ENCODE measurements around the gene TXNRD3. TPM values are rescaled to one million over a fixed set of nuclear protein-coding genes. Genes with fewer than 3 reads are reported as not detected.
"Not testable (repeated sequence)": the region's sequence is repeated elsewhere in the genome, so short reads cannot be mapped to it uniquely, and the experiment has no call there.

Gene TXNRD3
- total and polyA plus RNA-seq, 10 donors, result 3.7 to 12.9 (median 6.5) TPM

- H3K4me3 ChIP-seq, result no peak overlapping the region
- intact Hi-C loops (cut with DNase I; ENCODE audit: low total_unique reads), result no loop called here
- no peaks in the 10 kb centered on the region for H3K9me3 ChIP-seq
- peaks cover 0 to 48% (median 21%) of the 10 kb centered on the region in 6 donors for H3K36me3 ChIP-seq
- TF ChIP-seq POLR2AphosphoS5 (IDR thresholded peaks at IDR 0.05) (no peak), CTCF (IDR thresholded peaks at IDR 0.05 in 8 of 11, conservative IDR thresholded peaks at IDR 0.05 in 3 of 11) (no peak), POLR2A (IDR thresholded peaks at IDR 0.05) (no peak)
- DNase-seq, result no peak
- WGBS, 5 donors, result 85 to 94% (median 91%) methylated on average over 6 of the region's 6 CpGs
- H3K27me3 ChIP-seq (replicated peaks in 1 of 7), result no peaks in the 10 kb centered on the region
- no peaks in the 10 kb centered on the region for H3K4me1 ChIP-seq
- H3K27ac ChIP-seq, result no peak overlapping the region
Observed at GRCh38 chr3:126604691-126605090, 50.2 kb downstream of the TXNRD3 start.

- Histone ChIP-seq H3K36me3 (peaks cover 0 to under 1% (median 0%) of the 10 kb centered on the region in 6 donors), H3K9me3 (peaks cover 0 to 5% (median 0%) of the 10 kb centered on the region in 8 donors), H3K27ac (no peak overlapping the region), H3K27me3 (replicated peaks in 1 of 7) (no peaks in the 10 kb centered on the region), H3K4me3 (no peak overlapping the region), H3K4me1 (no peaks in the 10 kb centered on the region)
- TF ChIP-seq POLR2A (IDR thresholded peaks at IDR 0.05), result no peak
- no peak for TF ChIP-seq POLR2AphosphoS5 (IDR thresholded peaks at IDR 0.05)
- TF ChIP-seq CTCF (IDR thresholded peaks at IDR 0.05 in 8 of 11, conservative IDR thresholded peaks at IDR 0.05 in 3 of 11), result no peak
- no peak for DNase-seq
- intact Hi-C loops (cut with DNase I; ENCODE audit: low total_unique reads), result no loop called here
- 0 to 3% (median 0%) methylated on average over 1 of the region's 1 CpG for WGBS, 5 donors
Observed at GRCh38 chr3:126599101-126599500, 55.8 kb downstream of the TXNRD3 start.

- DNase-seq, result not testable (repeated sequence)
Observed at GRCh38 chr3:126595479-126595878, 59.4 kb downstream of the TXNRD3 start.

GRCh38 chr3:126591515-126591914 is 63.4 kb downstream of the TXNRD3 start:
- H3K9me3 ChIP-seq, result peaks cover 0 to 11% (median 3%) of the 10 kb centered on the region in 8 donors
- intact Hi-C loops (cut with DNase I; ENCODE audit: low total_unique reads); H3K27me3 ChIP-seq (replicated peaks in 1 of 7); H3K4me3 ChIP-seq; H3K27ac ChIP-seq; H3K36me3 ChIP-seq; DNase-seq; H3K4me1 ChIP-seq: not testable (repeated sequence)
- 60 to 76% (median 74%) methylated on average over 5 of the region's 5 CpGs for WGBS, 5 donors

More at GRCh38 chr3:126595479-126595878, 59.4 kb downstream of the TXNRD3 start:
- H3K9me3 ChIP-seq; intact Hi-C loops (cut with DNase I; ENCODE audit: low total_unique reads); H3K4me3 ChIP-seq; H3K36me3 ChIP-seq; H3K27me3 ChIP-seq (replicated peaks in 1 of 7); H3K4me1 ChIP-seq; H3K27ac ChIP-seq: not testable (repeated sequence)
- 88 to 95% (median 93%) methylated on average over 4 of the region's 4 CpGs for WGBS, 5 donors

GRCh38 chr3:126582311-126582710 is 72.6 kb downstream of the TXNRD3 start:
- no peak for DNase-seq
- 77 to 83% (median 81%) methylated on average over 4 of the region's 4 CpGs for WGBS, 5 donors
- Histone ChIP-seq H3K36me3 (no peaks in the 10 kb centered on the region), H3K4me3 (no peak overlapping the region), H3K27ac (no peak overlapping the region), H3K9me3 (peaks cover 0 to 11% (median 4%) of the 10 kb centered on the region in 8 donors), H3K27me3 (replicated peaks in 1 of 7) (no peaks in the 10 kb centered on the region), H3K4me1 (no peaks in the 10 kb centered on the region)
- intact Hi-C loops (cut with DNase I; ENCODE audit: low total_unique reads), result no loop called here
- TF ChIP-seq POLR2A (IDR thresholded peaks at IDR 0.05), result no peak
- TF ChIP-seq CTCF (IDR thresholded peaks at IDR 0.05 in 8 of 11, conservative IDR thresholded peaks at IDR 0.05 in 3 of 11), result no peak
- no peak for TF ChIP-seq POLR2AphosphoS5 (IDR thresholded peaks at IDR 0.05)

Measured in spleen (tissue), 11 donors.